Activated naive CD4-positive, alpha-beta T cell treated with anti-CD3 and anti-CD28 coated beads, Interleukin-2, amount 10 ng/mL, durations not matched to agents 7 days and 5 days (primary cell): ENCODE measurements around the gene IQCE.

ENCODE experiments used
- CTCF ChIA-PET: fragments of 350-600 bp; sonication (Branson Sonifier 250); formaldehyde crosslinking; loops from one replicate; lab custom pipeline; 2021; ENCODE audit warnings: antibody characterized with exemption; lab: Charles Lee
- DNase-seq: peaks from one replicate; pipeline ENCODE4 v3.0.0-alpha.2; 2020
- H3K27ac Mint-ChIP-seq: one replicate; pipeline ENCODE4 v1.8.0; 2021; ENCODE audit warnings: mild to moderate bottlenecking, moderate library complexity, mixed read lengths
- H3K27me3 Mint-ChIP-seq: one replicate; pipeline ENCODE4 v1.8.0; 2021; ENCODE audit warnings: mild to moderate bottlenecking, mixed read lengths
- H3K36me3 Mint-ChIP-seq: one replicate; pipeline ENCODE4 v1.8.0; 2021; ENCODE audit warnings: mixed read lengths
- H3K4me1 Mint-ChIP-seq: one replicate; pipeline ENCODE4 v1.8.0; 2021; ENCODE audit warnings: mixed read lengths
- H3K4me3 Mint-ChIP-seq: one replicate; pipeline ENCODE4 v1.8.0; 2021; ENCODE audit warnings: mild to moderate bottlenecking, moderate library complexity, mixed read lengths
- H3K9me3 Mint-ChIP-seq: one replicate; pipeline ENCODE4 v1.8.0; 2021; ENCODE audit warnings: mixed read lengths

The IQCE gene

DNA sequence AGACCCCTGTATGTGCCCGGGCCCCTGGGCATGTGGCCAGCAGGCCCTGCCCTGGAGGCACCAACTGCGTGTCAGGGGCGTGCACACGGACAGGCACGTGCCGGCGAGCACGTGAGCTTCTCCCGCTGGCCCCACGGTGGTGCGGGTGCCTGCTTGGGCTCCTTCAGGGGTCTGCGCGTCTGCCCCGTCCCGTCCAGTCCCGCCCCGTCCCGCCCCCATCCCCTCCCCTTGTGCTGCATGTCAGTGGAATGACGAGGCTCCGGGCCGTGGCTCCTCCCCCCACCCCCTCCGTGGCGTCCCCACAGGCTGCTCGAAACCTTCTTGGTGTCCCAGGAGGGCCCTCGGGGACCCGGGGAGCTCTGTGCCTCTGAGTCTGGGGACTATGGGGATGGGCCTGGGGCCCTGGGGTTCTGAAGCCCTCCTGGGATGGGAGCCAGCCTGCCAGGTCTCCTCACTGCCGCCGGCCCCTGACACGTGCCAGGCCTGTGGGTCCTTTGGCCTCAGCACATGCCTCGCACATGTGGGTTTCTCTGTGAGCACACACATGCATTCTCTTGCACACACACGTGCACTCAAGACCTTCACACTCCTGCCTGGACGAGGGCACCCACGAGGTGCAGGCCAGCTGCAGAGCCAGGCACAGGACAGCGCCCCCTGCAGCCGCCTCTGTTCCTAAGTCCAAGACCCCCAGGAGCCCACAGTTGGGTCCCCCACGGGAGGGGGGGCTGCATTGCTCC, 101.7 kb downstream of the IQCE start:
- Mint-ChIP-seq H3K4me3 (no peak overlapping the region), H3K4me1 (peaks cover 2% of the 10 kb centered on the region), H3K36me3 (no peaks in the 10 kb centered on the region), H3K9me3 (no peaks in the 10 kb centered on the region), H3K27me3 (peaks cover 2% of the 10 kb centered on the region), H3K27ac (no peak overlapping the region)
- no peak for DNase-seq
- CTCF ChIA-PET = interaction anchor here (0.8 kb wide), 1 partner anchor 196 kb away, joined by 3 read pairs; no protein-coding TSS in a partner anchor

DNA sequence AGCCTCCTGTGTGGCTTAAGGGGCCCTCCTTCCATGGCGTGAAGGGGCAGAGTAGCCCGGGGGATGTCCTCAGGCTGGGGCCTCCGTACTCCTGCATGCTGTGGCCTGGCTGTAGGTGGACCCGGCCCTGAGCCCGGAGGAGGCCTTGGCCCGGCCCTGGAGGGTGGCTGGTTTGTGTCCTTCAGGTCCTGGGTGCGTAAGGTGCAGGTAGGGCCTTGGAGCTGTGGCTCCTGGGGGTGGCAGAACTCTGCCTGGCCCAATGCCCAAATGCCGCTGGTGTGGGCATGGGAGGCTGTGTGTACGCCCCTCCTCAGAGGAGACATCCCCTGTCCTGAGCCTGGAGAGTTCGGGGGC, 102.3 kb downstream of the IQCE start:
- H3K27ac Mint-ChIP-seq = no peak overlapping the region
- DNase-seq = no peak
- H3K4me3 Mint-ChIP-seq = no peak overlapping the region

DNA sequence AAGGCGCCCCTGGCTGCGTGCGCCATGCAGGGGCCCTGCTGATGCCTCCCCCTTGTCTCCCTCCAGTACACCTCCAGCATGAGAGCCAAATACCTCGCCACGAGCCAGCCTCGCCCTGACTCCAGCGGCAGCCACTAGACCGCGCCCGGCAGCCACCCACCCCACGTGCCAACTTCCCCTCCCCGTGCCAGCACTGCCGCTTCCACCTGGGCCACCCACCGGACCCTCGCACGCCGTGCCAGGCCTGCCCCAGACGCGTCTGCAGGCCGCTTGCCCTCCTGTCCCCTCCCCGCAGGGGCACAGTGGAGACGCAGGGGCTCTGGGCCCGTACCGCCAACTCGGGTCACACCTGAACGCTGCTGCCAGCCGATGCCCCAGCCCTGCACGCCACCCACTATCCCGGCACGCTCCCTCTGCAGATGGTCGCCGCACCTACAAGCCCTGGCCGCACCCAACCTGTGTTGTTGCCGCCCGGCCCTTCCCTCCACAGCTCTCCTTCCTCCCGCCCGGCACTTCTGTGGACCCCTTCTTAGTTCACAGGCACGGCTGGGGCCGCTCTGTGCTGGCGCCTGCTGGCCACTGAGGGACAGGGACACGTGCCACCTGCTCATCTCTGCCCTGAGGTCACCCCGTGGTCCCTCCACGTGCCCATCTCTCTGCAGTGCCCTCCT, 103.0 kb downstream of the IQCE start:
- CTCF ChIA-PET = no interaction called here

More for the DNA sequence above, 102.3 kb downstream of the IQCE start:
- H3K9me3 Mint-ChIP-seq = no peaks in the 10 kb centered on the region
- peaks cover 2% of the 10 kb centered on the region for H3K4me1 Mint-ChIP-seq
- H3K36me3 Mint-ChIP-seq = no peaks in the 10 kb centered on the region
- peaks cover 6% of the 10 kb centered on the region for H3K27me3 Mint-ChIP-seq
- CTCF ChIA-PET = no interaction called here

DNA sequence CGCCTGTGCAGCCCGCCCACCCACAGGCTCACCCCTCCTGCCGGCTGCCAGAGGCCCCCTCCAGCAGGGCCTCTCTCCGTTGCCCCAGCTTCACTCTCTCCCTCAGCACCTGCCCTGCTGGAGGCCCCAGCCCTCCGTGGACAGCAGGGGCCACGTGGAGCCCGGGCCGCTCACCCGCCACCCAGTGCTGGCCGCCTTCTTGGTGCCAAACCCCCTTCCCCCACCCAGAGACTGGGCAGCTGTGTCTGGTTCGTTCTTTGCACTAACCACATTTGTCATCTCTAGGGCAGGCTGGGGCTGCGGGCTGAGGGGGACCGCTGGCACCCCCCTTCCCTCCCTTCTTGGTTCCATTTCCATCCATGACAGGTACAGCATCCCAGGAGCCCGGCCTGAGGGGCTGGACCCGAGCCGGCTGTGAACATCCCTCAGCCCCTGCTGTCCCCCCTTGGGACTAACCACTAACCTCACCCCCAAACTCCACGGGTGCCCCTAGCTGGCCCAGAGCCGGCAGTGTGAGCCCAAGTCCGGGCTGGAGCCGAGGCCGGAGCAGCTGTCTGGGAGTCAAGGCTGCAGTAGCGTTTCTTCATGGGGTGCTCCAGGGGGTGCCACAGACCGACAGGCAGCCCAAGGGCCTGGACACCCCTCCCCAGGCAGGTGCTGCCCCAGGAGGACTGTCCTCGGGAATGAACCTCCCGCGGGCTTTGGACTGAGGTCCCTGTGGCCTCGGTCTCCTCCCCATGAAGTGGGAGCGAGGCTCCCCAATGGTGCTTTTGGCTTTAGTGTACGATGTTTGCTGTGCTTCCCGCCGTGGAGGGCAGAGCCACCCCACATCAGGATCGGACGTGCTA, 103.7 kb downstream of the IQCE start:
- Mint-ChIP-seq H3K9me3 (no peaks in the 10 kb centered on the region), H3K36me3 (no peaks in the 10 kb centered on the region), H3K4me3 (no peak overlapping the region), H3K4me1 (peaks cover 2% of the 10 kb centered on the region), H3K27ac (no peak overlapping the region), H3K27me3 (peaks cover 18% of the 10 kb centered on the region)
- DNase-seq = no peak
- CTCF ChIA-PET = no interaction called here

More for the DNA sequence above, 103.0 kb downstream of the IQCE start:
- peaks cover 10% of the 10 kb centered on the region for H3K27me3 Mint-ChIP-seq
- DNase-seq = no peak
- H3K27ac Mint-ChIP-seq = no peak overlapping the region
- no peaks in the 10 kb centered on the region for H3K36me3 Mint-ChIP-seq
- H3K9me3 Mint-ChIP-seq = no peaks in the 10 kb centered on the region
- H3K4me1 Mint-ChIP-seq = peaks cover 2% of the 10 kb centered on the region
- H3K4me3 Mint-ChIP-seq = no peak overlapping the region

DNA sequence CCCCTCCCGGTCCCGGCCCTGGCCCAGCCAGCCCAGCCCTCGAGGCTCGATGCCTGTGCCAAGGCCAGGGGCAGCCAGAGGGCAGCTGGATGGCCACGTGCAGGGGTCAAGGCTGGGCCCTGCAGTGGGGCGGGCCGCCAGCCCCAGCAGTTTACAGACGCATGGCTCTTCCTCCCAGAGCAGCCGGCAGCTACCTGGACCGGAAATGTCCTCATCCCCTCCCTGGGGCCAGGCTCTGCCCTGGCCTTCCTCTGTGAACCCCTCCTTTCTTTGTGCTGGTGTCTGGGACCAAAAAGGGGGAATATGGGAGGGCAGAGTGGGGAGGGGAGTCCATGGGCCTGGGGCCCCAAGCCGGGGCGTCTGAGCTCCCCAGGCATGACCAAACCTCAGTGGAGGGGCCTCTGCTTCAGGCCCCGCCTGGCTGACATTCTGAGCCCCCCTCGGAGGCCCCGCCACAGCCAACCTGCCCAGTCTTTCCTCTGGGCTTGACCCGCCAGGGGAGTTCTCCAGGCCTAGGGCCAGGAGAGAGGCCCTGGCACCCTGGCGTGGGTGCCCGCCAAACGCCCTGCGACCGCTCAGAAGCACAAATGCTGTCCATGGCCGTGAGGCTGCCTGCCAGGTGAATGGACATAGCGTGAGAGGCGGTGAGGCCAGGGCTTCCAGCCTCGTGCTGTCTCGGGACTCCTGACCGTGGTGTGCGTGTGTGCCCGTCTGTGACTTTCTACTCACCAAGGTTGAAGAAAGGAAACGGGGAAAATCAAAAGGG, 104.5 kb downstream of the IQCE start:
- Mint-ChIP-seq H3K27me3 (peaks cover 26% of the 10 kb centered on the region), H3K27ac (no peak overlapping the region), H3K4me3 (no peak overlapping the region), H3K36me3 (no peaks in the 10 kb centered on the region), H3K4me1 (peaks cover 2% of the 10 kb centered on the region), H3K9me3 (no peaks in the 10 kb centered on the region)
- CTCF ChIA-PET = no interaction called here
- DNase-seq = no peak

DNA sequence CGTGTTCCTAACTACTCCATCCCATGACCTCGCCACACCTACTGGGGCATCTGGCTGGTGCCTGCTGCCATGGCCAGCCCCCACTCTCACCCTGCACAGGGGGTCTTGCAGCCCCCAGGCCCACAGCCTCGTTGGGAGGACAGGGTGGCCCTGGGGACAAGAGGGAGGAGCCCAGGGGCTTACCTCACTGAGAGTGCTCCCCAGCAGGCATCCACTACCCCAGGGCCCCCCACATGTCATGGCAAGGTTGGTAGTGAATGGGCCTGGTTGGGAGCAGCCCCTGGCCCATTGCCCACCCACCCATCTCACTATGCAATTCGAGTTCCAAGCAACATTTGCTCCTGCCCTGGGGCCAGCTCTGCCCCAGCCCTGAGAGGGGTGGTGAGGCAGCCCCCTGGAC, 105.2 kb downstream of the IQCE start:
- no peaks in the 10 kb centered on the region for H3K9me3 Mint-ChIP-seq
- H3K4me3 Mint-ChIP-seq = no peak overlapping the region
- no peak overlapping the region for H3K27ac Mint-ChIP-seq
- no peak for DNase-seq
- CTCF ChIA-PET = interaction anchor here (10.4 kb wide), 1 partner anchor 48 kb away, joined by 222 read pairs; no protein-coding TSS in a partner anchor
- H3K27me3 Mint-ChIP-seq = peaks cover 32% of the 10 kb centered on the region
- H3K4me1 Mint-ChIP-seq = peaks cover 2% of the 10 kb centered on the region
- H3K36me3 Mint-ChIP-seq = no peaks in the 10 kb centered on the region
